ENCODE measurements around the gene TCF19.

GRCh38 chr6:31129130-31129529 lies 29.3 kb upstream of the TCF19 start:
- TF ChIP-seq CTCF (IDR thresholded peaks at IDR 0.05) = no peak
- TF ChIP-seq REST (IDR thresholded peaks at IDR 0.05; ENCODE audit: insufficient read depth in 1 of 2, low read depth in 2 of 2, low read length in 1 of 2) = no peak
